Hepatocyte (in vitro differentiated cells): ENCODE measurements around the gene C11orf52. TPM values are rescaled to one million over a fixed set of nuclear protein-coding genes. Genes with fewer than 3 reads are reported as not detected.

Experiments used
- DNase-seq: peaks from one replicate; pipeline ENCODE4 v3.0.0-alpha.2; 2016; ENCODE audit warnings: low spot score
- H2AFZ ChIP-seq: fragments of 200-600 bp; sonication (generic); 2 replicates; pipeline ENCODE4 v1.6.0; 2016; ENCODE audit warnings: antibody characterized with exemption, mild to moderate bottlenecking
- H3K27ac ChIP-seq: fragments of 200-600 bp; sonication (generic); 2 replicates; pipeline ENCODE4 v1.5.1; 2016; ENCODE audit warnings: mild to moderate bottlenecking
- H3K27me3 ChIP-seq: fragments of 200-600 bp; sonication (generic); 2 replicates; pipeline ENCODE4 v1.6.1; 2016
- H3K36me3 ChIP-seq: fragments of 200-600 bp; sonication (generic); replicated peaks from 2 replicates; pipeline ENCODE4 v1.5.1; 2016; ENCODE audit warnings: low read depth; ENCODE audit not compliant: insufficient read depth
- H3K4me1 ChIP-seq: fragments of 200-600 bp; sonication (generic); 2 replicates; pipeline ENCODE4 v1.5.1; 2016; ENCODE audit warnings: mild to moderate bottlenecking, moderate library complexity; ENCODE audit not compliant: insufficient read depth
- H3K4me2 ChIP-seq: fragments of 200-600 bp; sonication (generic); 2 replicates; pipeline ENCODE4 v1.6.0; 2016
- H3K4me3 ChIP-seq: fragments of 200-600 bp; sonication (generic); 2 replicates; pipeline ENCODE4 v1.5.1; 2016; ENCODE audit warnings: mild to moderate bottlenecking
- H3K79me2 ChIP-seq: fragments of 200-600 bp; sonication (generic); 2 replicates; pipeline ENCODE4 v1.6.0; 2017; ENCODE audit warnings: mild to moderate bottlenecking
- H3K9me2 ChIP-seq: fragments of 200-600 bp; sonication (generic); replicated peaks from 2 replicates; pipeline ENCODE4 v1.6.0; 2017; ENCODE audit warnings: mild to moderate bottlenecking; ENCODE audit not compliant: insufficient read depth
- H3K9me3 ChIP-seq: fragments of 200-600 bp; sonication (generic); 2 replicates; pipeline ENCODE4 v1.5.1; 2016; ENCODE audit warnings: low read depth, mild to moderate bottlenecking
- H4K20me1 ChIP-seq: fragments of 200-600 bp; sonication (generic); 2 replicates; pipeline ENCODE4 v1.6.0; 2016; ENCODE audit warnings: mild to moderate bottlenecking; ENCODE audit not compliant: insufficient read depth, poor library complexity, severe bottlenecking
- CTCF ChIP-seq: fragments of 200-600 bp; sonication (generic); IDR thresholded peaks from 2 replicates; pipeline ENCODE4 v1.5.1; 2016; ENCODE audit warnings: antibody characterized with exemption, mild to moderate bottlenecking; ENCODE audit not compliant: poor library complexity
- EZH2 ChIP-seq: fragments of 200-600 bp; sonication (generic); IDR thresholded peaks from 2 replicates; pipeline ENCODE4 v1.6.1; 2016; ENCODE audit warnings: antibody characterized with exemption, mild to moderate bottlenecking, borderline replicate concordance
- EZH2phosphoT487 ChIP-seq: fragments of 200-600 bp; sonication (generic); IDR thresholded peaks from one replicate; pipeline ENCODE4 v1.6.1; 2018; ENCODE audit warnings: antibody characterized with exemption, mild to moderate bottlenecking, low read depth, moderate library complexity; ENCODE audit not compliant: unreplicated experiment, severe bottlenecking
- WGBS: methylation state at CpG from one replicate; pipeline ENCODE4 v1.1.6; 2016; ENCODE audit warnings: low lambda C conversion rate; ENCODE audit errors: missing lambda C conversion rate; 5-methylcytosine and 5-hydroxymethylcytosine counted together
- polyA plus RNA-seq: library from polyadenylated mRNA; unstranded; fragments of >200 nt; fragmentation: Nextera tagmentation; extraction: Ambion mirVana; gene quantifications from 2 replicates; pipeline ENCODE4 v1.2.1, GENCODE V29; 2016
- total RNA-seq: library from RNA; depleted of rRNA; stranded (reverse); fragments of >200 nt; gene quantifications from 2 replicates; pipeline ENCODE4 v1.2.3, GENCODE V29; 2014

C11orf52 gene
- 8.7 and 14.8 TPM in 2 replicates for total RNA-seq
- polyA plus RNA-seq: 21.1 and 23.7 TPM in 2 replicates

GRCh38 chr11:111918390-111919256, at the start of gene C11orf52:
Gene C11orf52 (plus strand): TSS chr11:111918913. CDS start chr11:111918973, 60 bp downstream.
- Histone ChIP-seq H4K20me1 (no peaks in the 10 kb centered on the region), H3K9me3 (no peaks in the 10 kb centered on the region), H3K4me1 (peaks cover 28% of the 10 kb centered on the region), H2AFZ (peak within 1 kb of the TSS; percentile 87), H3K36me3 (no peaks in the 10 kb centered on the region), H3K4me3 (no peak within 1 kb of the TSS), H3K27me3 (no peaks in the 10 kb centered on the region), H3K9me2 (no peaks in the 10 kb centered on the region), H3K4me2 (peak within 1 kb of the TSS; percentile 80), H3K27ac (peak within 1 kb of the TSS; percentile 95), H3K79me2 (peaks cover 20% of the 10 kb centered on the region)
- 45% methylated on average over 19 of the region's 19 CpGs for WGBS
- no peak for TF ChIP-seq EZH2phosphoT487
- TF ChIP-seq EZH2: no peak
- TF ChIP-seq CTCF: no peak
- DNase-seq: peak; percentile 90

GRCh38 chr11:111870113-111870512, 48.6 kb upstream of the C11orf52 start:
- H3K4me3 ChIP-seq: no peak overlapping the region
- H3K27me3 ChIP-seq: no peaks in the 10 kb centered on the region
- no peaks in the 10 kb centered on the region for H4K20me1 ChIP-seq
- H3K4me1 ChIP-seq: peaks cover 11% of the 10 kb centered on the region
- H3K4me2 ChIP-seq: peak overlapping the region; percentile 86
- WGBS: 95% methylated on average over 1 of the region's 1 CpG
- peak overlapping the region; percentile 97 for H3K27ac ChIP-seq
- peaks cover 13% of the 10 kb centered on the region for H3K79me2 ChIP-seq
- no peaks in the 10 kb centered on the region for H3K9me2 ChIP-seq
- H3K9me3 ChIP-seq: no peaks in the 10 kb centered on the region
- DNase-seq: no peak
- H3K36me3 ChIP-seq: no peaks in the 10 kb centered on the region
- no peak for TF ChIP-seq EZH2phosphoT487
- no peak for TF ChIP-seq CTCF
- TF ChIP-seq EZH2: no peak
- no peak overlapping the region for H2AFZ ChIP-seq

- H3K27ac ChIP-seq: peak overlapping the region; percentile 97
- TF ChIP-seq CTCF: no peak
- TF ChIP-seq EZH2phosphoT487: no peak
- TF ChIP-seq EZH2: no peak
- H3K9me2 ChIP-seq: no peaks in the 10 kb centered on the region
- no peaks in the 10 kb centered on the region for H4K20me1 ChIP-seq
- H3K36me3 ChIP-seq: no peaks in the 10 kb centered on the region
- peak overlapping the region; percentile 86 for H3K4me2 ChIP-seq
- no peaks in the 10 kb centered on the region for H3K9me3 ChIP-seq
- peak overlapping the region; percentile 98 for H3K4me3 ChIP-seq
- H3K79me2 ChIP-seq: peaks cover 13% of the 10 kb centered on the region
- peak overlapping the region; percentile 96 for H2AFZ ChIP-seq
- H3K27me3 ChIP-seq: no peaks in the 10 kb centered on the region
- peaks cover 11% of the 10 kb centered on the region for H3K4me1 ChIP-seq
- no peak for DNase-seq
Observed at GRCh38 chr11:111870522-111870885, 48.2 kb upstream of the C11orf52 start.
